ENCODE results near the gene POMGNT2. TPM values are rescaled to one million over a fixed set of nuclear protein-coding genes. Genes with fewer than 3 reads are reported as not detected.
A peak's percentile ranks its signal among the peaks of the same experiment; 100 is the strongest.
"Not testable (repeated sequence)": the region's sequence is repeated elsewhere in the genome, so short reads cannot be mapped to it uniquely, and the experiment has no call there.

Gene POMGNT2
- total and polyA plus RNA-seq, 5 experiments from 2014 or later = 5.5 to 10.3 (median 6.3) TPM

GRCh38 chr3:43071313-43071893, 34.5 kb downstream of the POMGNT2 start:
- DNase-seq = peak in 8 of 10 donors; percentile 4 to 60 (median 28)
- ATAC-seq = no peak
- no peak overlapping the region for H3K4me3 Mint-ChIP-seq
- H3K27ac Mint-ChIP-seq = peak overlapping the region in 2 of 10 donors; percentile 27 to 45
- no peaks in the 10 kb centered on the region for H3K36me3 Mint-ChIP-seq
- H3K4me1 Mint-ChIP-seq = peaks cover 0 to 3% (median 0%) of the 10 kb centered on the region in 4 donors
- no peaks in the 10 kb centered on the region for H3K9me3 Mint-ChIP-seq
- no peaks in the 10 kb centered on the region for H3K27me3 Mint-ChIP-seq
- POLR2A ChIA-PET = interaction anchor here (0.6 to 1.2 kb wide), 2 partner anchors 60 to 109 kb away, joined by 3 to 4 read pairs; no protein-coding TSS in a partner anchor

DNA sequence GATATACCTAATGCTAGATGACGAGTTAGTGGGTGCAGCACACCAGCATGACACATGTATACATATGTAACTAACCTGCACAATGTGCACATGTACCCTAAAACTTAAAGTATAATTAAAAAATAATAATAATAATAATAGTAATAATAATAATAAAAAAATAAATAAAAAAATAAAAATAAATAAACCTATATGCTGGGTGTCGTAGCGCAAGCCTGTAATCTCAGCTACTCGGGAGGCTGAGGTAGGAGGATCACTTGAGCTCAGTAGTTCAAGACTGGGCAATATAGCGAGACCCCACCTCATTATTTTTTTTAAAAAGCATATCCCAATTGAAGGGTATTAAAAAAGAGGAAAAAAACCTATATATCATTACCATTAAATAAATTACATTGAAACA, 35.2 kb downstream of the POMGNT2 start:
- not testable (repeated sequence) for H3K27me3 Mint-ChIP-seq, H3K36me3 Mint-ChIP-seq, DNase-seq, H3K27ac Mint-ChIP-seq, ATAC-seq, H3K9me3 Mint-ChIP-seq, H3K4me1 Mint-ChIP-seq, H3K4me3 Mint-ChIP-seq
- POLR2A ChIA-PET = interaction anchor here (1.2 kb wide), 1 partner anchor 108 kb away, joined by 4 read pairs; no protein-coding TSS in a partner anchor

GRCh38 chr3:43063114-43063513, 42.8 kb downstream of the POMGNT2 start:
- H3K36me3 Mint-ChIP-seq = no peaks in the 10 kb centered on the region
- no peak overlapping the region for H3K4me3 Mint-ChIP-seq
- peaks cover 9 to 39% (median 26%) of the 10 kb centered on the region in 4 donors for H3K4me1 Mint-ChIP-seq
- ATAC-seq (no peak), DNase-seq (no peak)
- peaks cover 0 to 2% (median 0%) of the 10 kb centered on the region in 9 donors for H3K9me3 Mint-ChIP-seq
- H3K27ac Mint-ChIP-seq = peak overlapping the region in 3 of 10 donors; percentile 20 to 61 (median 24)
- H3K27me3 Mint-ChIP-seq = no peaks in the 10 kb centered on the region
- POLR2A ChIA-PET = no interaction called here

DNA sequence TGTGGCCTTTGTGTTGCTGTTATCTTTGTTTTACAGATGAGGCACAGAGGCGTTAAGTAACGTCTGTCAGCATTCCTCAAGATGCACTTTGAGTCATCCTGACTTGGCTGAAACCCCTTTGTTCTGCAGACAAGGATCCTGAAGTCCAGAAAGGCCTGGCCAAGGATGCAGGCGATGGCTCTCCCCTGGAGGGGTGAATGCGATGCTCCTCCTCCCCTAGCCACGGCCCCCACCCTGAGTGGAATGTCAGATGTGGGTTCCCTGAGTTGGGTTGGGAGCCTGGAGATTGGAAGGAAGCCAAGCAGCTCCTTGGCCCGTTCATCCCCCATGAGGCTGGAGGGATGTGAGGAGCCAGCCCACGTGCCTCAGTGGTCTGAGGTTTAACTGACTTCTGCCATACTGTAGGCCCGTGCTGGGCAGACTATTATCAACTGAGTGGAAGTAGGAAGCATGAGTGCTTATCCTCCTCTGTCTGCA, 43.3 kb downstream of the POMGNT2 start:
- ATAC-seq = no peak
- H3K4me1 Mint-ChIP-seq = peaks cover 9 to 39% (median 26%) of the 10 kb centered on the region in 4 donors
- POLR2A ChIA-PET = no interaction called here

DNA sequence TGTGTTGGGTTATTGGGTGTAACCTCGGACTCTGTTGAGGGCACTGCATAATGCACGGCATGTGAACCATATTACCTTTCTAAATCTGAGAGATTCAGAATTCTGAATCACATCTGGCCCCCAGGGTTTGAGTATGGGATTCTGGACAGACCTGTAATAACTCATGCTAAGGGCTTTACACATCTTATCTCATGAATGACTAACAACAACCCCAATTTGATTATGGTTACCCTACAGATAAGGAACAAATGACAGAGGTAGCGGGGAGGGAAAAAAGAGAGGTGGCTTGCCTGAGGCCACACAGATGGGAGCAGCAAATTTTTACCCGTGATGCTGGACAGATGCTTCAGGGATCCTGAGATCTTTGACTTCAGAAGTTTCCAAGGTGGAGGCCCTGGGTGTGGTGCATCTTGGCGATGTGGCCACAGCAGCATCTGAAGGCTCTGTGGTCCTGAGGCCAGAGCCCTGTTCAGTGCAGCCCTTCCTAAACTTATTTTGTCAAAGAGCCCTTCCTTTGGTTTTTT, 43.8 kb downstream of the POMGNT2 start:
- POLR2A ChIA-PET = interaction anchor here (2.6 kb wide), 1 partner anchor 38 kb away, joined by 10 read pairs; no protein-coding TSS in a partner anchor
- Mint-ChIP-seq H3K4me1 (peaks cover 9 to 39% (median 26%) of the 10 kb centered on the region in 4 donors), H3K4me3 (peak overlapping the region in 3 of 10 donors; percentile 1 to 49 (median 41)), H3K27me3 (no peaks in the 10 kb centered on the region), H3K36me3 (no peaks in the 10 kb centered on the region), H3K27ac (peak overlapping the region in 4 of 10 donors; percentile 15 to 78 (median 43)), H3K9me3 (peaks cover 0 to 2% (median 0%) of the 10 kb centered on the region in 9 donors)
- DNase-seq (no peak), ATAC-seq (no peak)

More for the DNA sequence above, 43.3 kb downstream of the POMGNT2 start:
- Mint-ChIP-seq H3K4me3 (peak overlapping the region in 1 of 10 donors; percentile 22), H3K27ac (peak overlapping the region in 1 of 10 donors; percentile 61), H3K36me3 (no peaks in the 10 kb centered on the region), H3K9me3 (peaks cover 0 to 2% (median 0%) of the 10 kb centered on the region in 9 donors), H3K27me3 (no peaks in the 10 kb centered on the region)
- DNase-seq = no peak

DNA sequence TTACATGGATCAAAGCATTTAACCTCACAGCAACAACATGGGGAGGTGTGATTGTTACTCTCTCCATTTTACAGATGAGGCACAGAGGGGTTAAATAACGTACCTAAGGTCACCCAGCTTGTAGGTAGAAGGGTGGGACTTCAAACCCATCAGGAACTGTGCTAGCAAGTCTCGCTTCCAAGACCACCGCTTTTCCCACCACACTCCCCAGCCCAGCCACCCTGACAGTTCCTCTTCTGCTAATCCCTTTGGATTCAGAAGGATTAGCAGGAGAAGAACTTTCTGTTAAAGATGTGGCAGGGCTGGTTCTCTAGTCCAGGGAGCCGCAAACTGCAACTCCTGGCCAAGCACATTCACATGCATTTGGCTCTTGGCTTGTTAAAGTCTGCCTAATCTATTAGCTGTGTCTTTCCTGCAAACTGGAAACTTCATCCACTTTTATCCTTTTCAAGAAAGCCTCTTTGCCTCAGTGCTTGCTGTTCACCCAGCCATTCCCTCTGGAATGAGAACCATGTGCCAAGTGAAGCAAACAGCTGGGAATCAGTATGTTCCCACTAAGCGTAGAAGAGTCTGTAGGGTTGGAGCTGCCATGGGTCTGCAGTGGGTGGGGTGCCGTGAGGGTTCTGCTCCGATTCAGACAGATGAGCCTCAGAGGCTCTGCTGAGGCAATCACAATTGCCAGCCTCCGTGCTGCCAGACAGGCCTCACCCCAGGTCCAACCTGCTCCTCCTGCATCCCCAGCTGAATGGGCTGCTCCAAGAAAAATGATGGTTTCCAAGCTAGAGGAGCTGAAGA, 44.6 kb downstream of the POMGNT2 start:
- peaks cover 9 to 39% (median 26%) of the 10 kb centered on the region in 4 donors for H3K4me1 Mint-ChIP-seq
- H3K9me3 Mint-ChIP-seq = peaks cover 0 to 2% (median 0%) of the 10 kb centered on the region in 9 donors
- peak overlapping the region in 8 of 10 donors; percentile 48 to 84 (median 69) for H3K4me3 Mint-ChIP-seq
- no peaks in the 10 kb centered on the region for H3K27me3 Mint-ChIP-seq
- POLR2A ChIA-PET = interaction anchor here (0.6 to 2.6 kb wide), 4 partner anchors 37 to 736 kb away, joined by 3 to 10 read pairs (median 4); partner anchors contain the start of gene POMGNT2
- H3K36me3 Mint-ChIP-seq = no peaks in the 10 kb centered on the region
- H3K27ac Mint-ChIP-seq = peak overlapping the region; percentile 15 to 95 (median 76)
- ATAC-seq (no peak), DNase-seq (no peak)

DNA sequence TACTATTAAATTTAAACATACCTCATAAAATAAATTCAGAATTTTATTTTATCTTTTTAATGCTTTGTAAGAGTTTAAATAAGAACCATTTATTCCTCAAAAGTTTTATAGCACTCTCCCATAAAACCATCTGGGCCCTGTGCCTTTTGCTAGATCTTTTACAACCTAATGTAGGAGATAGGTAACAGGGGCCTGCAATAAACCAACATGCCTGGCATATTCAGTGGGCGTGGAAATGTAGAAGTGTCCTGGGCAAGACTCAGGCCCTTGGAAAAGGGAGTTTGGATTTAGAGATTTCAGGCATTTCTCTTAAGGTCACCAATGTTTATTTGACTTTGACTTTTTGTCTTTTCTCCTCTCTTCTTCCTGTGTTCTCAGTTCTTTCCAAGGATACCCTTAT, 46.4 kb downstream of the POMGNT2 start:
- H3K4me3 Mint-ChIP-seq = peak overlapping the region in 1 of 10 donors; percentile 68
- H3K27ac Mint-ChIP-seq = peak overlapping the region in 3 of 10 donors; percentile 22 to 81 (median 78)
- no peak for DNase-seq
- H3K9me3 Mint-ChIP-seq = peaks cover 0 to 2% (median 0%) of the 10 kb centered on the region in 9 donors
- no peaks in the 10 kb centered on the region for H3K36me3 Mint-ChIP-seq
- peaks cover 9 to 39% (median 26%) of the 10 kb centered on the region in 4 donors for H3K4me1 Mint-ChIP-seq
- no peaks in the 10 kb centered on the region for H3K27me3 Mint-ChIP-seq
- POLR2A ChIA-PET = interaction anchor here (2.6 kb wide), 1 partner anchor 36 kb away, joined by 10 read pairs; no protein-coding TSS in a partner anchor
- no peak for ATAC-seq

GRCh38 chr3:43055806-43056770, 49.8 kb downstream of the POMGNT2 start:
- Mint-ChIP-seq H3K27me3 (peaks cover 0 to 3% (median 0%) of the 10 kb centered on the region in 5 donors), H3K36me3 (peaks cover 0 to 19% (median 9%) of the 10 kb centered on the region in 3 donors), H3K9me3 (peaks cover under 1 to 17% (median 15%) of the 10 kb centered on the region in 9 donors), H3K4me1 (peaks cover 15 to 18% (median 16%) of the 10 kb centered on the region in 4 donors), H3K4me3 (no peak overlapping the region), H3K27ac (peak overlapping the region in 1 of 10 donors; percentile 34)
- ATAC-seq (no peak), DNase-seq (no peak)
- POLR2A ChIA-PET = interaction anchor here (2.1 kb wide), 1 partner anchor 33 kb away, joined by 9 read pairs; no protein-coding TSS in a partner anchor

DNA sequence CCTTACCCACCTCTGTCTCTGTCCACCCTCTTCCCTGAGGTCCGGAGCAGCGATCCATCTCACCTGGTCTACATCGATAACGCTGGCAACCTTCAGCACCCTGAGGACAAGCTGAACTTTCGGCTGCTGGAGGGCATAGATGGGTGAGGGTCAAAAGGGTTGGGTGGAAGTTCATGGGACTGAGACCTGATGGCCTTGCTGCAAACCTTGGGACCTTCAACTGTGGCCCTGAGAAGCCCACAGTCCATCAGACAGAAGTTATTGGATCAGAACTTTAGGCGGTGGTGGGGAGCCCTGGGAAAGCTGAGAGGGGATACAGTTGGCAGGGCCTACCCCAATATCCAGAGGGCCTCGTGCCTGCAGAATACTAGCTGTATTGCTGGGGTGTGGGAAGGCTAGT, 50.5 kb downstream of the POMGNT2 start:
- peaks cover 9 to 11% (median 10%) of the 10 kb centered on the region in 4 donors for H3K4me1 Mint-ChIP-seq
- POLR2A ChIA-PET = interaction anchor here (2.1 kb wide), 1 partner anchor 32 kb away, joined by 9 read pairs; no protein-coding TSS in a partner anchor
- DNase-seq (no peak), ATAC-seq (no peak)
- peaks cover 6 to 24% (median 19%) of the 10 kb centered on the region in 9 donors for H3K9me3 Mint-ChIP-seq
- H3K4me3 Mint-ChIP-seq = no peak overlapping the region
- H3K27me3 Mint-ChIP-seq = peaks cover 0 to 3% (median 0%) of the 10 kb centered on the region in 5 donors
- H3K36me3 Mint-ChIP-seq = peaks cover 0 to 26% (median 15%) of the 10 kb centered on the region in 3 donors
- H3K27ac Mint-ChIP-seq = no peak overlapping the region

DNA sequence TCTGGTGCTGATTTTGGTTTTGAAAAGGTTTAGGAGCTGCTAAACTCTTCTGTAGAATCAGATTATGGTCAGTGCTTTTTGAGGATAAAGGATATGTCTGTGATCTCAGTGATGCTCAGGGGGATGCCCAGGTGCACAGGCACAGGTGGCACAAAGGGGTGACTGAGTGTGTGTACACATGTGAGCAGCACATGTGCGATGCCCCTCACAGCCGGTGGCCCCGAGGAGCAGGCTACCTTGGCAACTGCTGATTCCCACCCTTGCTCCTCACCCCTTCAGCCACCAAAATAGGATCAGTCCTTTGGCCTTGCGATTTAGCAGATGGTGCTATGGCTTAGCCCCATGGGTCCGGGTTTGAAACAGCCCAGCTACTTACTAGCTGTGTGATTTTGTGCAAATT, 51.1 kb downstream of the POMGNT2 start:
- POLR2A ChIA-PET = interaction anchor here (2.1 kb wide), 1 partner anchor 31 kb away, joined by 9 read pairs; no protein-coding TSS in a partner anchor
- Mint-ChIP-seq H3K4me1 (peaks cover 3 to 6% (median 4%) of the 10 kb centered on the region in 4 donors), H3K4me3 (no peak overlapping the region), H3K27me3 (peaks cover 0 to 3% (median 0%) of the 10 kb centered on the region in 5 donors), H3K9me3 (peaks cover 6 to 31% (median 26%) of the 10 kb centered on the region in 9 donors), H3K27ac (no peak overlapping the region), H3K36me3 (peaks cover 0 to 32% (median 20%) of the 10 kb centered on the region in 3 donors)
- ATAC-seq (no peak), DNase-seq (no peak)

DNA sequence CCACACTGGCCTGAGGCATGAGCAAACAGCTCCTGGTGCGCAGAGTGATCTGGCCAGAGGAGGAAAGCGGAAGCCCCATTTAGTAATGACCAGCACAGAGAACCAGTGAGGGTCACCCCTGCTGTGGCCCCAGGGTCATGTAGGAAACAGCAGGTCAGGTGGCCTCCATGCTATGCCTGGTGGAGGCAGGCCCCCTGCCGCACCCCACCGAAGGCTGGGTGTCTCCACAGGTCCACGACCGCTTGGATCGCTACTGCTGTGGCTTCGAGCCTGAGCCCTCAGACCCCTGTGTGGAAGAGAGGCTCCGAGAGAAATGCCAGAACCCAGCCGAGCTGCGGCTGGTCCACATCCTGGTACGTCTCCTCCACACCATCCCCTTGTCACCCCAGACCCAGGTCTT, 52.6 kb downstream of the POMGNT2 start:
- POLR2A ChIA-PET = no interaction called here
- Mint-ChIP-seq H3K4me1 (peaks cover 0 to 6% (median under 1%) of the 10 kb centered on the region in 4 donors), H3K9me3 (peaks cover 11 to 45% (median 37%) of the 10 kb centered on the region in 9 donors), H3K27me3 (peaks cover 0 to 3% (median 0%) of the 10 kb centered on the region in 5 donors), H3K36me3 (peaks cover under 1 to 47% (median 27%) of the 10 kb centered on the region in 3 donors), H3K27ac (no peak overlapping the region), H3K4me3 (no peak overlapping the region)
- ATAC-seq (no peak), DNase-seq (no peak)
